Measurements from ENCODE around the gene AQR.

DNA sequence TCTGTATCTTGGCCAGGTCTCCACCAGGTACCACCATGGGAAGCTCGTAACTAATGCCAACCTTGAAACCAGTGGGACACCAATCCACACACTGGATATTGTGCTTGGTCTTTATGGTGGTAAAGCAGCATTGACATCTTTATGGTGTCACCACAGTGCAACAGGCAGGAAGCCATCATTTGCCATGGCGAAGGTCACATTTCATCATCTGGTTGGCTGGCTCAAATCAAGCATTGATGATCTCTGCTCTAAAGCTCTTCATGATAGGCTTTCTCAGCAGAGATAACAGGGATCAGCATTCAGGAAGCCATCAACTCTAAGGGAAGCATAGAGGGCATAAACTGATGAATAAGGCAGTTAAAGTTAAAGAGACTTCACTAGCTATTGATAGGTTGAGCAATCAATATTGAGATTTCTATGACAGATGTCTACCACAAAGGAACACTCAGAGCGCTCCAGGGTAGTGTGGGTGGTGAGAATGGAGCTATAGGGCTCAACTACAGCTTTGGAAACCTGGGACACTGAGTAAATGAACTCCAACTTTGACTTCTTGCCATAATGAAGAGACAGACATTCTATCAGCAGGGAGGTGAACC lies 120.1 kb downstream of the AQR start:
- TF ChIP-seq CTCF (IDR thresholded peaks at IDR 0.05) (no peak), TP53 (CRISPR knock-in tag; IDR thresholded peaks at IDR 0.05) (no peak), SP1 (CRISPR knock-in tag; conservative IDR thresholded peaks at IDR 0.05) (no peak)
- TF ChIP-seq, protein P1, sequence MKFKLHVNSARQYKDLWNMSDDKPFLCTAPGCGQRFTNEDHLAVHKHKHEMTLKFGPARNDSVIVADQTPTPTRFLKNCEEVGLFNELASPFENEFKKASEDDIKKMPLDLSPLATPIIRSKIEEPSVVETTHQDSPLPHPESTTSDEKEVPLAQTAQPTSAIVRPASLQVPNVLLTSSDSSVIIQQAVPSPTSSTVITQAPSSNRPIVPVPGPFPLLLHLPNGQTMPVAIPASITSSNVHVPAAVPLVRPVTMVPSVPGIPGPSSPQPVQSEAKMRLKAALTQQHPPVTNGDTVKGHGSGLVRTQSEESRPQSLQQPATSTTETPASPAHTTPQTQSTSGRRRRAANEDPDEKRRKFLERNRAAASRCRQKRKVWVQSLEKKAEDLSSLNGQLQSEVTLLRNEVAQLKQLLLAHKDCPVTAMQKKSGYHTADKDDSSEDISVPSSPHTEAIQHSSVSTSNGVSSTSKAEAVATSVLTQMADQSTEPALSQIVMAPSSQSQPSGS (CRISPR knock-in tag; IDR thresholded peaks at IDR 0.05; ENCODE audit: borderline replicate concordance, low read depth): no peak
- TF ChIP-seq, protein P2, sequence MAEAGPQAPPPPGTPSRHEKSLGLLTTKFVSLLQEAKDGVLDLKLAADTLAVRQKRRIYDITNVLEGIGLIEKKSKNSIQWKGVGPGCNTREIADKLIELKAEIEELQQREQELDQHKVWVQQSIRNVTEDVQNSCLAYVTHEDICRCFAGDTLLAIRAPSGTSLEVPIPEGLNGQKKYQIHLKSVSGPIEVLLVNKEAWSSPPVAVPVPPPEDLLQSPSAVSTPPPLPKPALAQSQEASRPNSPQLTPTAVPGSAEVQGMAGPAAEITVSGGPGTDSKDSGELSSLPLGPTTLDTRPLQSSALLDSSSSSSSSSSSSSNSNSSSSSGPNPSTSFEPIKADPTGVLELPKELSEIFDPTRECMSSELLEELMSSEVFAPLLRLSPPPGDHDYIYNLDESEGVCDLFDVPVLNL (CRISPR knock-in tag; IDR thresholded peaks at IDR 0.05; ENCODE audit: borderline replicate concordance, low read depth): no peak

Data from WTC11 (cell line).